GM12865 (cell line): ENCODE measurements around the gene STARD4.

Source experiments
- DNase-seq: peaks from one replicate; pipeline ENCODE4 v3.0.0; 2010; ENCODE audit warnings: low read depth
- H3K4me3 ChIP-seq: 2 replicates; pipeline ENCODE4 v1.5.1; 2011; ENCODE audit warnings: mild to moderate bottlenecking, low read depth, low read length, control low read depth
- TF ChIP-seq, protein P1 (sequence below): IDR thresholded peaks from 2 replicates; pipeline ENCODE4 v1.5.1; 2011; ENCODE audit warnings: low read length, control low read depth, low read depth, inconsistent platforms; ENCODE audit not compliant: insufficient read depth; ENCODE audit errors: missing control alignments

The STARD4 gene

DNA sequence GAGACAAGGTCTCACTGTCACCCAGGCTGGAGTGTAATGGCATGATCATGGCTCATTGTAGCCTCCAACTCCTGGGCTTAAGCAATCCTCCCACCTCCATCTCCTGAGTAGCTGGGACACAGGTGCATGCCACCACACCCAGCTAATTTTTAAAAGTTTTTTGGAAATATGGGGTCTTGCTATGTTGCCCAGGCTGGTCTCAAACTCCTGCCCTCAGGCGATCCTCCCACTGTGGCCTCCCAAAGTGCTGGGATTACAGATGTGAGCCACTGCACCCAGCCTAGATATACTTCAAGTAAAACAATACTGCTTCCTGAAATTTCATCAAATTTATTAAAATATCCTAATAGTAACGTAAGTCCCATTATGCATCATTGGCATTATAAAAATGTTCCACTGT, 33.4 kb downstream of the STARD4 start:
- DNase-seq, result no peak
- TF ChIP-seq, protein P1, sequence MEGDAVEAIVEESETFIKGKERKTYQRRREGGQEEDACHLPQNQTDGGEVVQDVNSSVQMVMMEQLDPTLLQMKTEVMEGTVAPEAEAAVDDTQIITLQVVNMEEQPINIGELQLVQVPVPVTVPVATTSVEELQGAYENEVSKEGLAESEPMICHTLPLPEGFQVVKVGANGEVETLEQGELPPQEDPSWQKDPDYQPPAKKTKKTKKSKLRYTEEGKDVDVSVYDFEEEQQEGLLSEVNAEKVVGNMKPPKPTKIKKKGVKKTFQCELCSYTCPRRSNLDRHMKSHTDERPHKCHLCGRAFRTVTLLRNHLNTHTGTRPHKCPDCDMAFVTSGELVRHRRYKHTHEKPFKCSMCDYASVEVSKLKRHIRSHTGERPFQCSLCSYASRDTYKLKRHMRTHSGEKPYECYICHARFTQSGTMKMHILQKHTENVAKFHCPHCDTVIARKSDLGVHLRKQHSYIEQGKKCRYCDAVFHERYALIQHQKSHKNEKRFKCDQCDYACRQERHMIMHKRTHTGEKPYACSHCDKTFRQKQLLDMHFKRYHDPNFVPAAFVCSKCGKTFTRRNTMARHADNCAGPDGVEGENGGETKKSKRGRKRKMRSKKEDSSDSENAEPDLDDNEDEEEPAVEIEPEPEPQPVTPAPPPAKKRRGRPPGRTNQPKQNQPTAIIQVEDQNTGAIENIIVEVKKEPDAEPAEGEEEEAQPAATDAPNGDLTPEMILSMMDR, result no peak
- H3K4me3 ChIP-seq, result no peak overlapping the region

DNA sequence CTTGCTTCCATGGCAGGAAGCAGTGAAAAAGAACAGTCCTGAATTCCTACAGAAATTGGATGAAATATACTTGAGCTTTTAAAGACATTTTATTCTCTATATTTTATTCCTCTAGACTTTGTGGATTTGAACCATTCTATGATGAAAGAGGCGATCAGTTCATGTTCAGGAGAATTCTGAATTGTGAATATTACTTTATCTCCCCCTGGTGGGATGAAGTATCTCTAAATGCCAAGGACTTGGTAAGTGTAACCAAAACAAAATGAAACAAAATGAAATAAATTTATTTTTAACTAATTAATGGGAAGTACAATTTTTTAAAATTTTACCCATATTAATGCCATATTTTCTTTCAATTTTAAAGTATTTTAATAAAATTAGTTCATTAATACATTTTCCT, 34.1 kb downstream of the STARD4 start:
- no peak for DNase-seq

DNA sequence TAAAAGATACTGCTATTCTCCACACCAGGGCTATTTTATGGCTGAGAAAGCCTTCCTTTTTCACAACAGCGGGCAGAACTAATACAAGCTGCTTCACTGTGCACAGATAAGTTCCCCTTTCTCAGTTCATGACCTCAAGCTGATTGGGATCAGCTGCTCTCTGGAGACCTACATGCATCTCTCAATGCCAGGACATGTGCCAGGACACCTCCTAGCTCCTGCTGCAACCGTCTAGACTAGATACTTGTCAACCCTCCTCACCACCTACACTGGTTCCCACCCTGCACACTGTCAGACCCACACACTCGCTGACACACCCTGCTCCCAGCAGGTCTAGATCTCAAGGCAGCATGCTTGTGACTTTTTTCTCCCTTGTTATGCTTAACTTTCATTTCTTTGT, 39.8 kb downstream of the STARD4 start:
- TF ChIP-seq, protein P1, result no peak
- peak; percentile 19 for DNase-seq
- no peak overlapping the region for H3K4me3 ChIP-seq

More for the DNA sequence above, 34.1 kb downstream of the STARD4 start:
- H3K4me3 ChIP-seq, result no peak overlapping the region
- TF ChIP-seq, protein P1, result peak; percentile 1

DNA sequence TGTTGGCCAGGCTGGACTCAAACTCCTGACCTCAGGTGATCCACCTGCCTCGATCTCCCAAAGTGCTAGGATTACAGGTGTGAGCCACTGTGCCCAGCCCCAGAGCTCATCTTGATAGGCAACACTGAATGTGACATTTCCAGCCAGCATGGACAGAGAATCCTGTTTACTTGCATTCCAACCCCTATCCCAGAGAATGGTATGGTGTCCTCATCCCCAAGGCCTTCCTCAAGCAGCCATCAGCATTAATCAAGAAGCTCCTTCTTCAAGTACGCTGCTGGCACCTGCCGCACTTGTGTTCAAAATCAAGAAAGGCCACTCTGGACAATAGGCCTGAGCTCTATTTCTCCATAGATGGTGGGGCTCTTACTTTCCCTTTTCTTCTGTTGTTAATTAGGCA, 40.2 kb downstream of the STARD4 start:
- no peak overlapping the region for H3K4me3 ChIP-seq
- DNase-seq, result no peak
- TF ChIP-seq, protein P1, result no peak

DNA sequence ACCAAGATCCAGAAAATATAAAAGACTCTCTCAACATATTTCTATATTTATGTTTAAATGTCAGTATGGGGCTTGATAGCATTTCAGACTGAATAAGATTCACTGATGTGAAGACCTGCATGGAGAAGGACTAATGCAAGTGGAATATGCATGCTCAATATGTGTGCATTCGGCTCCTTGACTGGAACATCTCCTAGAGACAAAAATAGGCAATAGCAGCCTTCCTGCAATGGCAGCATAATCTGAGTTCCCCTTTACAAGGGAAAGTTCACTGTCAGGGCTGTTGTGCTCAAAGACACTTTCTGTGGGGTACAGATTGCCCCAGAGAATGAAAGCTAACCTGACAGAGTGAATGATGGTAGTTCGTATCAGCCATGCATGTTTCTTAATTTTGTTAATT, 42.4 kb downstream of the STARD4 start:
- TF ChIP-seq, protein P1, result peak; percentile 9
- DNase-seq, result no peak

DNA sequence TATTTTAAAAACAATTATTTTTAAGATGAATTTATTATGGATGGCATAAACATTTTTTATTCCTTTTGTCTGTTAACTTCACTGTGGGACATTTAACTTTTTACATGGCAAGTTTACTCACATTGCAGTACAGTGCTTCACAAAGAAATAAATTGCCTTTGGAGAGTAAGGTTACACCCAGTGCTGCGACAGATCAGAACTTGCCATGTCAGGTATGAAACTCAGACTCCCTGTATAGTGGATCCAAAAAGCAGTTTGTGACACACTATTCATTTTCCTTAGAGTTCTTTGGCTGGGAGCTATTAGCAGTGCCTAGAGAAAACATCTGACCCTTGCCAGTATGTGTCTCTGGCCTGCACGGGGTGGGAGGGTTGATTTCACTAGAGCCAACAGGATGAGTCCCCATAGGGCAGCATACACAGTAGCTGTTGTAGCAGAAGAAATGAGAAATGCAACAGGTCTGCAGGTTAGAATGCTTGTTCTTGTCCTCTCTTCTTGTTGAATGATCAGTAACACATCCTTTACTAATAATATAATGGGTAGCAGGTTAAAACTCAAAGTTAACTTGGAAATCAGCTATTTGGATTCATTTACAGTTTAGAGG, 42.9 kb downstream of the STARD4 start:
- no peak overlapping the region for H3K4me3 ChIP-seq
- no peak for DNase-seq
- TF ChIP-seq, protein P1, result no peak

More for the DNA sequence above, 42.4 kb downstream of the STARD4 start:
- H3K4me3 ChIP-seq, result no peak overlapping the region

DNA sequence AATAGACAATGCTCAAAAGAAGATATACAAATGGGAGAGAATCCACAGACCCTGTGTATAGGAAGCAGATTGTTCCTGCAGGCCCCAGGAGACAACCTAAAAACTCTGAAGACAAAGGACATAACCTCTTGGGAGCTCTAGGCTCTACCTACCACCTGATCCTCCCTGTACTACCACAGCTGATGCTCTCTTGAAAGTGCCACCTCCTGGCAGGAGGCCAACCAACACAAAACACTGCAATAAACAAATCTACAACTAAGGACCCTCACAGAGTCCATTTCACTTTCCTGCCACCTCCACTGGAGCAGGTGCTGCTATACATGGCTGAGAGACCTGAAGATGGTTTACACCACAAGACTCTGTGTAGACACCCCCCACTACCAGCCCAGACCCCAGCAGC, 49.0 kb downstream of the STARD4 start:
- TF ChIP-seq, protein P1, result no peak
- no peak for DNase-seq
- no peak overlapping the region for H3K4me3 ChIP-seq
